HCEC 1CT (cell line): ENCODE measurements around the gene R3HCC1L.

ENCODE experiments used
- DNase-seq: peaks from one replicate; pipeline ENCODE4 v3.0.0-alpha.2; 2017

The R3HCC1L gene

GRCh38 chr10:98292971-98293370 is 158.5 kb downstream of the R3HCC1L start:
- DNase-seq = no peak

- DNase-seq = peak; percentile 17
These were observed 159.3 kb downstream of the R3HCC1L start for GRCh38 chr10:98293550-98294269.

GRCh38 chr10:98294270-98294627 is 159.8 kb downstream of the R3HCC1L start:
- no peak for DNase-seq
